C4-2B (cell line): ENCODE measurements around the gene ERI2.

Experiments used
- H3K27ac ChIP-seq: fragments of 450-650 bp; 2 replicates; pipeline ENCODE4 v1.5.1; 2017
- ZFX ChIP-seq: fragments of 450-650 bp; IDR thresholded peaks from 2 replicates; pipeline ENCODE4 v1.6.1; 2017
- TF ChIP-seq, protein P1 (sequence below): fragments of 450-650 bp; conservative IDR thresholded peaks from 2 replicates; pipeline ENCODE4 v1.5.1; 2017; ENCODE audit warnings: mild to moderate bottlenecking

Gene ERI2

DNA sequence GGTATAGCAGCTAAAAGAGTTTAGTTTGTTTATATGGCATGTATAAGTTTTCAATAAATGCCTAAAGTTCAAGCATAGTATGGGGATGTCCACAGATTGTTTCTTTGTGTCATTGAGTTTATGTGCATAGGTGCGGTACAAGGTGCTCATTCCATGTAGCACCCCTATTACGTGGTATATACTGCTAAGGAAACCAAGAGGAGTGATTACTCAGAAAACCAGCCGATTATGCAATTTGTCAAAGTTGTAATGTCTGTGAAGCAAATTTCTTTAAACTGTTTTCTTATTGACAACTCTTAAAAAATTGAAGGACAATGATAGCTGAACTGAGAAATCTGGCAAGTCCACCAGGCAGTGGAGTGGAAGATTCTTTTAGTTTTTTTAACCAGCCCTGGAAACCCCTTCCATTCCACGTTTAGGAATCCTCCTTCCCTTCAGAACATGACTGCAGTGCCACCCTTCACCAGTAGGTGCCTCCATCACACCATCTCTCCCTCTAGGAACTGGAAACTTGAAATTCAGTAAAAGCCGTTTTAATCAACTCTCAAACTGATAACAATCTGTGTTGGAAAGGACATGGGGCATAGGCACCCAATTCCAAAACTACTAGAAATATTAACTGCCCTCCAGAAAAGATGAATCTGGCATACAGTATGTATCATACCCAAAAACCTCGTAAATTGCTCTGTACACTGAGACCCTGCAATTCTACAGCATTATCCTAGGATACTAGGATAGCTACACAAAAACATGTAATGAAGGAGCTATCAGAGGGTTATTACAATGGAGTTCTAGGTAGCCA lies 43.5 kb upstream of the ERI2 start:
- H3K27ac ChIP-seq, result no peak overlapping the region
- TF ChIP-seq, protein P1, sequence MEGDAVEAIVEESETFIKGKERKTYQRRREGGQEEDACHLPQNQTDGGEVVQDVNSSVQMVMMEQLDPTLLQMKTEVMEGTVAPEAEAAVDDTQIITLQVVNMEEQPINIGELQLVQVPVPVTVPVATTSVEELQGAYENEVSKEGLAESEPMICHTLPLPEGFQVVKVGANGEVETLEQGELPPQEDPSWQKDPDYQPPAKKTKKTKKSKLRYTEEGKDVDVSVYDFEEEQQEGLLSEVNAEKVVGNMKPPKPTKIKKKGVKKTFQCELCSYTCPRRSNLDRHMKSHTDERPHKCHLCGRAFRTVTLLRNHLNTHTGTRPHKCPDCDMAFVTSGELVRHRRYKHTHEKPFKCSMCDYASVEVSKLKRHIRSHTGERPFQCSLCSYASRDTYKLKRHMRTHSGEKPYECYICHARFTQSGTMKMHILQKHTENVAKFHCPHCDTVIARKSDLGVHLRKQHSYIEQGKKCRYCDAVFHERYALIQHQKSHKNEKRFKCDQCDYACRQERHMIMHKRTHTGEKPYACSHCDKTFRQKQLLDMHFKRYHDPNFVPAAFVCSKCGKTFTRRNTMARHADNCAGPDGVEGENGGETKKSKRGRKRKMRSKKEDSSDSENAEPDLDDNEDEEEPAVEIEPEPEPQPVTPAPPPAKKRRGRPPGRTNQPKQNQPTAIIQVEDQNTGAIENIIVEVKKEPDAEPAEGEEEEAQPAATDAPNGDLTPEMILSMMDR, result peak; percentile 96
- TF ChIP-seq ZFX, result no peak

- H3K27ac ChIP-seq, result no peak overlapping the region
- TF ChIP-seq, protein P1, result no peak
- TF ChIP-seq ZFX, result no peak
Measured at GRCh38 chr16:20847550-20847949, 41.3 kb upstream of the ERI2 start.

DNA sequence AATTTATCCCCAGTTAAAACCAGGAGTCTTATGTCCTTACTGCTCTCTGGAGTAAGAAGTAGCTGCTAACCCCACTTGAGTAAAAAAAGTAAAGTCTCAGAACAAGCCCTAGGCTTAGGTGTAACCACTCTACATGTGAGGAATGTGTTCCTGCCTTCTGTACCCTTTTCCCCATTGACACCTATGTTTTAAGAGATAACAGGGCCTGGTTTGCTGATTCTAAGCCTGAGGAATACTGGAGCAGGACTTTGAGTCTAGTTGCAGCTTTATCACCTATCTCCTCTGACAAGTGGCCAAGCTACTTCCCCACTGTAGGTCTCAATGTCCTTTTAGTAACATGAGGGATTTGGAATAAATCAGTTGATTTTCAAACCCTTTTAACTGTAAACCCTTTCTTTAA lies 40.3 kb upstream of the ERI2 start:
- no peak overlapping the region for H3K27ac ChIP-seq
- no peak for TF ChIP-seq ZFX
- TF ChIP-seq, protein P1, result no peak

- TF ChIP-seq, protein P1, result no peak
- TF ChIP-seq ZFX, result no peak
- H3K27ac ChIP-seq, result no peak overlapping the region
Measured at GRCh38 chr16:20846030-20846429, 39.8 kb upstream of the ERI2 start.

DNA sequence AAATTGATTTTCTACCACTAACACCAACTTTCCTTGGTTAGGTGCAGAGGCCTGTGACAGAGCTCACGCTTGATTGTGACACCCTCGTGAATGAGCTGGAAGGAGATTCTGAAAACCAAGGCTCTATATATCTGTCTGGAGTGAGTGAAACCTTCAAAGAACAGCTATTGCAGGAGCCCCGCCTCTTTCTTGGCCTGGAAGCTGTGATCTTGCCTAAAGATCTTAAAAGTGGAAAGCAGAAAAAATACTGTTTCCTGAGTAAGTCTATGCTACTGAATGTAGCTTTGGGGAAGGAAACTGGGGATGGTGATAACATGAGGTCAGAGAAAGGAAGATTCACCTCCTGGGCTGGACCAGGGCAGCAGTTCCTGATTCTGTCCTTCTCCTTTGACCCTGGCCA lies 38.3 kb upstream of the ERI2 start:
- no peak overlapping the region for H3K27ac ChIP-seq
- TF ChIP-seq, protein P1, result no peak
- no peak for TF ChIP-seq ZFX

- no peak for TF ChIP-seq ZFX
- TF ChIP-seq, protein P1, result no peak
- no peak overlapping the region for H3K27ac ChIP-seq
Measured at GRCh38 chr16:20844054-20844453, 37.8 kb upstream of the ERI2 start.

DNA sequence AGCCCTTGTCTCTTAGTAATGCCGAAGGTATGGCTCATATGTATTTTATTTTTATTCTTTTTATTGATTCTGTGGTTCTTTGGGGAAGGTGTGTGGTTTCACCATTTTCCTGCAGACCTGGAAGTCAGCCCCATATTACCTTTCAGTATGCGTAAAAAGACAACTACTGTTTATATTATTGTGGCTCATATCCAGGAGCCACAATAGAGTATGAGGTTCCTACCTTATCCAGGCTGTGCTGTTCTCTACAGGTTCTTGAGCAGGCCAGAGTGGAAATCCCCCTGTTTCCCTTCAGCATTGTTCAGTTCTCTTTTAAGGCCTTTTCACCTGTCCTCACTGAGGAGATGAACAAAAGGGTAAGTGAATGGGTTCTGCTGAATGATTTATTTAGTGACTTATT lies 33.2 kb upstream of the ERI2 start:
- H3K27ac ChIP-seq, result no peak overlapping the region
- TF ChIP-seq, protein P1, result no peak
- no peak for TF ChIP-seq ZFX
